ENCODE results near the gene DALRD3. TPM values are rescaled to one million over a fixed set of nuclear protein-coding genes. Genes with fewer than 3 reads are reported as not detected.

Gene DALRD3
- total RNA-seq, 1 experiment from 2014 or later = 13.2 TPM

DNA sequence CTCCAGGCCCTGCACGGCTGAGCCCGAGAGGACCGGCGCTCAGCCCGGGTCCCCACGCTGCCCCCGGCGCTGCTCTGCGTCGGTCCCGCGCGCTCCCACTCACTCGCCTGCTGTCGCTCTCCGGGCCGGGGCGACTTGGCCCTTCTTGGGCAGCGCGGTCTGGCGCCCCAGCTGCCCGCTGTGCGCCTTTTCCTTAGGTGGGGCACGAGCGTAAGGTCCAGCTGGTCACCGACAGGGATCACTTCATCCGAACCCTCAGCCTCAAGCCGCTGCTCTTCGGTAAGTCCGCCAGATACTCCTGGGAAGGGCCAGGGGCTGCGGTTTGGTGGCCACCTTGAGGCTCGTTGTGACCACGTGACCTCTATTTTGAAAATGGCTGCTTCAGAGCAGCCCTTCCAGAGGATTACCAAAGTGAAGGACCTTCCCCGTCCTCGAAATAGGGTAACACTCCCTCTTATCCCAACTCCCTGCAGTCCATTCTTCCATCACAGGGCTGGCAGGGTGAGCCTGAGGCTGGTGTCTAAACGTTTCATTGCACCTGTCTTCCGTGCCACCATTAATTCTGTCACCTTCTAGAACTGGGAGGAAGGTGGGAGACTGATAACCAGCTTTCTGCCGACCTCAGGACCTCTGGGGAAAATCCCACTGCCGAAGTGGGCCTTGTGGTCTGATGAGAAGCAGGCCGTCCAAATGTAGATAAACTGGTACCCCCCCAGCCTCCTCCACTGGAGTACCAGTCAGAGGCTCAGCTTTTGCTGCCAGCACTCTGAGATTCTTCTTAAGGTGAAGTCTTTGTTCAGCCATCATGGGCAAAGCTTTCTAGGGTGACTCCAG, 27.5 kb downstream of the DALRD3 start:
- BruUV-seq (replicated peaks) = no TSS peak
- intact Hi-C loops (cut with micrococcal nuclease; ENCODE audit: unreplicated experiment) = no loop called here
- Histone ChIP-seq H3K4me3 (ENCODE audit: low read depth, low read length, poor library complexity, severe bottlenecking) (peak overlapping the region; percentile 64), H3K4me1 (ENCODE audit: insufficient read depth, low read length, poor library complexity, severe bottlenecking) (peaks cover 3% of the 10 kb centered on the region), H3K27ac (ENCODE audit: low read depth, low read length, poor library complexity, severe bottlenecking) (peak overlapping the region; percentile 75), H3K27me3 (replicated peaks; ENCODE audit: insufficient read depth, low read depth, low read length, poor library complexity) (no peaks in the 10 kb centered on the region), H3K9me3 (ENCODE audit: low read depth, low read length, poor library complexity, severe bottlenecking) (no peaks in the 10 kb centered on the region), H3K36me3 (ENCODE audit: insufficient read depth, low read length, poor library complexity, severe bottlenecking) (no peaks in the 10 kb centered on the region)
- CTCF ChIA-PET = no interaction called here
- DNase-seq (ENCODE audit: low spot score) = no peak
- POLR2A ChIA-PET (ENCODE audit: low non-redundant PET) = no interaction called here
- TF ChIP-seq EZH2 (IDR thresholded peaks at IDR 0.05; ENCODE audit: borderline replicate concordance, low read depth, low read length, poor library complexity, severe bottlenecking) = no peak
- TF ChIP-seq, protein P1, sequence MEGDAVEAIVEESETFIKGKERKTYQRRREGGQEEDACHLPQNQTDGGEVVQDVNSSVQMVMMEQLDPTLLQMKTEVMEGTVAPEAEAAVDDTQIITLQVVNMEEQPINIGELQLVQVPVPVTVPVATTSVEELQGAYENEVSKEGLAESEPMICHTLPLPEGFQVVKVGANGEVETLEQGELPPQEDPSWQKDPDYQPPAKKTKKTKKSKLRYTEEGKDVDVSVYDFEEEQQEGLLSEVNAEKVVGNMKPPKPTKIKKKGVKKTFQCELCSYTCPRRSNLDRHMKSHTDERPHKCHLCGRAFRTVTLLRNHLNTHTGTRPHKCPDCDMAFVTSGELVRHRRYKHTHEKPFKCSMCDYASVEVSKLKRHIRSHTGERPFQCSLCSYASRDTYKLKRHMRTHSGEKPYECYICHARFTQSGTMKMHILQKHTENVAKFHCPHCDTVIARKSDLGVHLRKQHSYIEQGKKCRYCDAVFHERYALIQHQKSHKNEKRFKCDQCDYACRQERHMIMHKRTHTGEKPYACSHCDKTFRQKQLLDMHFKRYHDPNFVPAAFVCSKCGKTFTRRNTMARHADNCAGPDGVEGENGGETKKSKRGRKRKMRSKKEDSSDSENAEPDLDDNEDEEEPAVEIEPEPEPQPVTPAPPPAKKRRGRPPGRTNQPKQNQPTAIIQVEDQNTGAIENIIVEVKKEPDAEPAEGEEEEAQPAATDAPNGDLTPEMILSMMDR (conservative IDR thresholded peaks at IDR 0.05; ENCODE audit: low read depth, low read length) = no peak

DNA sequence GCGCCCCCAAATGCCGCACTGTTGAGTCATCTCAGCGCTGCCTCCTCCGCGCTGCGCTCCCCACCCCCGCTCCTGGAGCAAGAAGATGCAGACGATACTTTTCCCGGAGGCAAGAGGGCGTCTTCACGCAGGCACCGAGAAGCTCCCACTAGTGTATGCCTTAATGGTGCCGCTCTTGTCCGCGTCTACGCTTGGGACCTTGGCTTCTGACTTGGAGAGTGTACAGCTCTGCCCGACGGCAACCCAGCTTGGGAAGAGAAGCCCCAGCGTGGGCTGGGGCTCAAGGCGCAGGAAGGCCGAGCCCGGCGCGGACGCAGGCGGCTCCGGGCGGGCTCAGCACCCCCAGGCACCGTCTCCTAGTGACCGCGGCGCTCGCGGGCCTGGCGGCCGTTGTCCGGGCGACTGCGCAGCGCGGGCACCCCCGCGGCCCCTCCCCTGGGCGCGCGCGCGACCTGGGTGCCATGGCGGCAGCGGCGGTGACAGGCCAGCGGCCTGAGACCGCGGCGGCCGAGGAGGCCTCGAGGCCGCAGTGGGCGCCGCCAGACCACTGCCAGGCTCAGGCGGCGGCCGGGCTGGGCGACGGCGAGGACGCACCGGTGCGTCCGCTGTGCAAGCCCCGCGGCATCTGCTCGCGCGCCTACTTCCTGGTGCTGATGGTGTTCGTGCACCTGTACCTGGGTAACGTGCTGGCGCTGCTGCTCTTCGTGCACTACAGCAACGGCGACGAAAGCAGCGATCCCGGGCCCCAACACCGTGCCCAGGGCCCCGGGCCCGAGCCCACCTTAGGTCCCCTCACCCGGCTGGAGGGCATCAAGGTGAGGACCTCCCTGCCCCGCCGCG, 28.4 kb downstream of the DALRD3 start, which contains the start of gene P4HTM:
Gene P4HTM (plus strand): TSS at position 446 of the 840 bp plus-strand sequence. CDS start 16 bp downstream, at position 462.
- ChIA-PET POLR2A (ENCODE audit: low non-redundant PET) (interaction anchor here (1.2 kb wide), 1 partner anchor 17 kb away, joined by 5 read pairs; the partner anchor contains the start of gene WDR6), CTCF (interaction anchor here (1.2 to 1.6 kb wide), 2 partner anchors 17 to 104 kb away, joined by 4 read pairs; partner anchors contain the start of genes QRICH1 and WDR6)
- intact Hi-C loops (cut with micrococcal nuclease; ENCODE audit: unreplicated experiment) = loop anchor here (5.0 kb wide), 1 partner anchor 457 kb away; no protein-coding TSS in a partner anchor
- Histone ChIP-seq H3K36me3 (ENCODE audit: insufficient read depth, low read length, poor library complexity, severe bottlenecking) (no peaks in the 10 kb centered on the region), H3K4me3 (ENCODE audit: low read depth, low read length, poor library complexity, severe bottlenecking) (peak within 1 kb of the TSS; percentile 64), H3K27ac (ENCODE audit: low read depth, low read length, poor library complexity, severe bottlenecking) (peak within 1 kb of the TSS; percentile 75), H3K27me3 (replicated peaks; ENCODE audit: insufficient read depth, low read depth, low read length, poor library complexity) (no peaks in the 10 kb centered on the region), H3K9me3 (ENCODE audit: low read depth, low read length, poor library complexity, severe bottlenecking) (no peaks in the 10 kb centered on the region), H3K4me1 (ENCODE audit: insufficient read depth, low read length, poor library complexity, severe bottlenecking) (peaks cover 3% of the 10 kb centered on the region)
- TF ChIP-seq EZH2 (IDR thresholded peaks at IDR 0.05; ENCODE audit: borderline replicate concordance, low read depth, low read length, poor library complexity, severe bottlenecking) = no peak
- TF ChIP-seq, protein P1 (conservative IDR thresholded peaks at IDR 0.05; ENCODE audit: low read depth, low read length) = peak; percentile 43
- BruUV-seq (replicated peaks) = no TSS peak
- peak; percentile 85 for DNase-seq (ENCODE audit: low spot score)

DNA sequence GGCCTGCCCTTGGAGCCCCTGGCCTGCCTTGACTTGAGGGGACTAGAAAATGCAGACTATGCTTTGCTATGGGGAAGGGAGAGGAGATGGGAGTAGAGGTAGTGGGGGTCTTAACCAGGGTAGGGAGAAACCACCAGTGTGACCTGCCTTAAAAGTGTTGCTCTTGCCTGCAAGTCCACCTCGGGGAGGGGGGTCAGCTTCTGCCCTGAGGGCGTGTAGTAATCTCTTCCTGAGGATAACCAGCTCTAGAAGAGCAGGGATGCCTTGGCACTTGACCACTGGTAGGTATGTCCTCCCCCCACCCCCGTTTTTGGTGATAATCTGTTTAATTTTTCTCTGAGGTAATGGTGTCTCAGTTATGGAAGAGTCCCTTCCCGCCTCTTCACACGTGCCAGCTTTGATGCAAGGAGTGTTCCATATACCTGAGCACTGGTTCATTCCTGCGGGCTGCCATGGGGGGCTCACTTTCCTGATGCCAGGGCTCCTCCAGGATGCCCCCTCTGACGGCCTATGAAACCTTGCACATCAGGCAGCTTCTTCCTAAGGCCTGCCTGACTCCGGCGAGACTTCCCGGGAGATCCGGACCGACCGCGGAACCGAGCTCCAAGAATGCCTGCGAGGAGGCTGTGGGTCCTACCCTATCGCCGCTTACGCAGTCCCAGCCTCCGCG, 29.1 kb downstream of the DALRD3 start:
- no peaks in the 10 kb centered on the region for H3K36me3 ChIP-seq (ENCODE audit: insufficient read depth, low read length, poor library complexity, severe bottlenecking)
- H3K27me3 ChIP-seq (replicated peaks; ENCODE audit: insufficient read depth, low read depth, low read length, poor library complexity) = no peaks in the 10 kb centered on the region
- TF ChIP-seq, protein P1 (conservative IDR thresholded peaks at IDR 0.05; ENCODE audit: low read depth, low read length) = no peak
- no peak for TF ChIP-seq EZH2 (IDR thresholded peaks at IDR 0.05; ENCODE audit: borderline replicate concordance, low read depth, low read length, poor library complexity, severe bottlenecking)
- peak overlapping the region; percentile 64 for H3K4me3 ChIP-seq (ENCODE audit: low read depth, low read length, poor library complexity, severe bottlenecking)
- peak overlapping the region; percentile 75 for H3K27ac ChIP-seq (ENCODE audit: low read depth, low read length, poor library complexity, severe bottlenecking)
- peaks cover 3% of the 10 kb centered on the region for H3K4me1 ChIP-seq (ENCODE audit: insufficient read depth, low read length, poor library complexity, severe bottlenecking)
- CTCF ChIA-PET = interaction anchor here (1.2 to 1.6 kb wide), 2 partner anchors 18 to 105 kb away, joined by 4 read pairs; partner anchors contain the start of genes QRICH1 and WDR6
- TSS peak; percentile 66 for BruUV-seq (replicated peaks)
- POLR2A ChIA-PET (ENCODE audit: low non-redundant PET) = interaction anchor here (1.2 kb wide), 1 partner anchor 18 kb away, joined by 5 read pairs; the partner anchor contains the start of gene WDR6
- H3K9me3 ChIP-seq (ENCODE audit: low read depth, low read length, poor library complexity, severe bottlenecking) = no peaks in the 10 kb centered on the region
- intact Hi-C loops (cut with micrococcal nuclease; ENCODE audit: unreplicated experiment) = loop anchor here (5.0 kb wide), 1 partner anchor 458 kb away; no protein-coding TSS in a partner anchor
- DNase-seq (ENCODE audit: low spot score) = no peak

Data from A673 (cell line).